SU-DHL-6 (cell line): ENCODE results near the gene CRY2.

Experiments used
- CTCF ChIP-seq: fragments of 200-600 bp; sonication (generic); IDR thresholded peaks from one replicate; pipeline ENCODE4 v1.5.1; 2017; ENCODE audit warnings: antibody characterized with exemption, mild to moderate bottlenecking, low read length, moderate library complexity; ENCODE audit not compliant: insufficient read depth, poor library complexity, severe bottlenecking
- EZH2phosphoT487 ChIP-seq: fragments of 200-600 bp; sonication (generic), shearing (Covaris generic); conservative IDR thresholded peaks from 2 replicates; pipeline ENCODE4 v1.6.1; 2018; ENCODE audit warnings: mild to moderate bottlenecking, antibody characterized with exemption, low read length, moderate library complexity, mixed read lengths

- no peak for TF ChIP-seq EZH2phosphoT487
- TF ChIP-seq CTCF: no peak
Measured at GRCh38 chr11:45828996-45829395, 18.3 kb upstream of the CRY2 start.
